ENCODE data around the gene BTN2A1. TPM values are rescaled to one million over a fixed set of nuclear protein-coding genes. Genes with fewer than 3 reads are reported as not detected.
A peak's percentile ranks its signal among the peaks of the same experiment; 100 is the strongest.

BTN2A1 gene
- total and polyA plus RNA-seq, 7 donors = 5.4 to 14.9 (median 9.4) TPM

- peak overlapping the region; percentile 70 for H3K4me3 ChIP-seq
- TF ChIP-seq CTCF (IDR thresholded peaks at IDR 0.05) = no peak
- H3K4me1 ChIP-seq = peaks cover 8% of the 10 kb centered on the region
- no peaks in the 10 kb centered on the region for H3K27me3 ChIP-seq (ENCODE audit: insufficient read depth in 3 of 3, low read length in 2 of 3)
- intact Hi-C loops (cut with DNase I) = no loop called here
- DNase-seq (no peak), ATAC-seq (no peak)
- 52 to 59% (median 55%) methylated on average over 7 of the region's 7 CpGs for WGBS, 3 donors
- no peaks in the 10 kb centered on the region for H3K36me3 ChIP-seq (ENCODE audit: insufficient read depth in 1 of 2, low read depth in 1 of 2)
- H3K27ac ChIP-seq = peak overlapping the region; percentile 72
- H3K9me3 ChIP-seq = no peaks in the 10 kb centered on the region
Measured at GRCh38 chr6:26439151-26440125, 18.3 kb upstream of the BTN2A1 start.

GRCh38 chr6:26440977-26441358 is 16.8 kb upstream of the BTN2A1 start:
- Histone ChIP-seq H3K27ac (peak overlapping the region; percentile 72), H3K4me1 (peaks cover 8% of the 10 kb centered on the region), H3K9me3 (no peaks in the 10 kb centered on the region), H3K4me3 (peak overlapping the region; percentile 70), H3K27me3 (ENCODE audit: insufficient read depth in 3 of 3, low read length in 2 of 3) (no peaks in the 10 kb centered on the region), H3K36me3 (ENCODE audit: insufficient read depth in 1 of 2, low read depth in 1 of 2) (no peaks in the 10 kb centered on the region)
- DNase-seq (no peak), ATAC-seq (no peak)
- WGBS, 3 donors = 24 to 46% (median 38%) methylated on average over 2 of the region's 2 CpGs
- TF ChIP-seq CTCF (IDR thresholded peaks at IDR 0.05) = no peak
- intact Hi-C loops (cut with DNase I) = no loop called here

- peak overlapping the region; percentile 70 for H3K4me3 ChIP-seq
- intact Hi-C loops (cut with DNase I) = no loop called here
Measured at GRCh38 chr6:26441977-26442376, 15.8 kb upstream of the BTN2A1 start.

GRCh38 chr6:26445934-26446667 is 11.7 kb upstream of the BTN2A1 start:
- peaks cover 0 to 7% of the 10 kb centered on the region in 2 donors for H3K36me3 ChIP-seq (ENCODE audit: insufficient read depth in 1 of 2, low read depth in 1 of 2)

More at GRCh38 chr6:26441977-26442376, 15.8 kb upstream of the BTN2A1 start:
- Histone ChIP-seq H3K36me3 (ENCODE audit: insufficient read depth in 1 of 2, low read depth in 1 of 2) (peaks cover 0 to 3% of the 10 kb centered on the region in 2 donors), H3K27ac (no peak overlapping the region), H3K27me3 (ENCODE audit: insufficient read depth in 3 of 3, low read length in 2 of 3) (no peaks in the 10 kb centered on the region), H3K4me1 (peaks cover 8% of the 10 kb centered on the region), H3K9me3 (no peaks in the 10 kb centered on the region)
- DNase-seq (no peak), ATAC-seq (no peak)
- 49 to 61% (median 57%) methylated on average over 5 of the region's 5 CpGs for WGBS, 3 donors
- TF ChIP-seq CTCF (IDR thresholded peaks at IDR 0.05) = no peak

More at GRCh38 chr6:26445934-26446667, 11.7 kb upstream of the BTN2A1 start:
- Histone ChIP-seq H3K9me3 (no peaks in the 10 kb centered on the region), H3K4me3 (no peak overlapping the region), H3K27ac (no peak overlapping the region), H3K4me1 (peaks cover 1% of the 10 kb centered on the region), H3K27me3 (ENCODE audit: insufficient read depth in 3 of 3, low read length in 2 of 3) (no peaks in the 10 kb centered on the region)
- intact Hi-C loops (cut with DNase I) = no loop called here
- WGBS, 3 donors = 71 to 87% (median 85%) methylated on average over 5 of the region's 5 CpGs
- ATAC-seq (no peak), DNase-seq (no peak)
- no peak for TF ChIP-seq CTCF (IDR thresholded peaks at IDR 0.05)
